SW480 (cell line): ENCODE measurements around the gene CREBL2.
"Not testable (repeated sequence)": the region's sequence is repeated elsewhere in the genome, so short reads cannot be mapped to it uniquely, and the experiment has no call there.

Experiments
- DNase-seq: peaks from one replicate; pipeline ENCODE4 v3.0.0-alpha.2; 2016; ENCODE audit warnings: low spot score

Gene CREBL2

GRCh38 chr12:12598864-12599263 lies 12.8 kb upstream of the CREBL2 start:
- no peak for DNase-seq

GRCh38 chr12:12599750-12600643 lies 11.7 kb upstream of the CREBL2 start:
- DNase-seq, result no peak

GRCh38 chr12:12600659-12601058 lies 11.0 kb upstream of the CREBL2 start:
- no peak for DNase-seq

- no peak for DNase-seq
These were observed 6.9 kb upstream of the CREBL2 start for GRCh38 chr12:12604740-12605139.

- peak; percentile 97 for DNase-seq
These were observed 4.7 kb upstream of the CREBL2 start for GRCh38 chr12:12606781-12607589.

- DNase-seq, result peak; percentile 56
These were observed 3.1 kb upstream of the CREBL2 start for GRCh38 chr12:12608557-12608957.

GRCh38 chr12:12609692-12610091 lies 2.0 kb upstream of the CREBL2 start:
- DNase-seq, result no peak

- DNase-seq, result no peak
These were observed 965 bp upstream of the CREBL2 start for GRCh38 chr12:12610711-12611110.

- DNase-seq, result peak; percentile 90
These were observed 682 bp downstream of the CREBL2 start for GRCh38 chr12:12612358-12612757.

- no peak for DNase-seq
These were observed 1.7 kb downstream of the CREBL2 start for GRCh38 chr12:12613344-12613743.

GRCh38 chr12:12614342-12614741 lies 2.7 kb downstream of the CREBL2 start:
- DNase-seq, result no peak

GRCh38 chr12:12616512-12617310 lies 5.0 kb downstream of the CREBL2 start:
- DNase-seq, result no peak

- not testable (repeated sequence) for DNase-seq
These were observed 6.4 kb downstream of the CREBL2 start for GRCh38 chr12:12618064-12618463.

- no peak for DNase-seq
These were observed 9.1 kb downstream of the CREBL2 start for GRCh38 chr12:12620730-12621315.

GRCh38 chr12:12622418-12622817 lies 10.7 kb downstream of the CREBL2 start:
- DNase-seq, result no peak

- no peak for DNase-seq
These were observed 12.9 kb downstream of the CREBL2 start for GRCh38 chr12:12624498-12624992.

- no peak for DNase-seq
These were observed 14.8 kb downstream of the CREBL2 start for GRCh38 chr12:12626471-12626870.

- DNase-seq, result no peak
These were observed 15.7 kb downstream of the CREBL2 start for GRCh38 chr12:12627308-12627827.

GRCh38 chr12:12628013-12628412 lies 16.3 kb downstream of the CREBL2 start:
- peak; percentile 26 for DNase-seq

GRCh38 chr12:12630850-12631249 lies 19.2 kb downstream of the CREBL2 start:
- DNase-seq, result no peak

GRCh38 chr12:12635651-12636050 lies 24.0 kb downstream of the CREBL2 start:
- no peak for DNase-seq
